ENCODE measurements around the gene DNASE2B.

Gene DNASE2B

GRCh38 chr1:84398175-84399155 lies at the start of gene DNASE2B:
DNASE2B (plus strand) TSS chr1:84398484; CDS start chr1:84398565, 81 bp downstream.
- no peak for DNase-seq

- DNase-seq: no peak
Measured at GRCh38 chr1:84348759-84349158, 49.5 kb upstream of the DNASE2B start.

- DNase-seq: no peak
Measured at GRCh38 chr1:84350104-84350503, 48.2 kb upstream of the DNASE2B start.

- DNase-seq: no peak
Measured at GRCh38 chr1:84350550-84350949, 47.7 kb upstream of the DNASE2B start.

GRCh38 chr1:84352298-84353106 lies 45.8 kb upstream of the DNASE2B start:
- no peak for DNase-seq

- DNase-seq: no peak
Measured at GRCh38 chr1:84353695-84354094, 44.6 kb upstream of the DNASE2B start.

GRCh38 chr1:84355556-84355955 lies 42.7 kb upstream of the DNASE2B start:
- no peak for DNase-seq

GRCh38 chr1:84356881-84357280 lies 41.4 kb upstream of the DNASE2B start:
- no peak for DNase-seq

GRCh38 chr1:84358695-84359094 lies 39.6 kb upstream of the DNASE2B start:
- DNase-seq: no peak

- DNase-seq: no peak
Measured at GRCh38 chr1:84360316-84360715, 38.0 kb upstream of the DNASE2B start.

GRCh38 chr1:84361796-84362195 lies 36.5 kb upstream of the DNASE2B start:
- no peak for DNase-seq

GRCh38 chr1:84363019-84363418 lies 35.3 kb upstream of the DNASE2B start:
- DNase-seq: no peak

GRCh38 chr1:84363622-84364021 lies 34.7 kb upstream of the DNASE2B start:
- DNase-seq: no peak

GRCh38 chr1:84365225-84366221 lies 32.8 kb upstream of the DNASE2B start:
- DNase-seq: no peak

GRCh38 chr1:84366786-84367185 lies 31.5 kb upstream of the DNASE2B start:
- DNase-seq: no peak

GRCh38 chr1:84367219-84367618 lies 31.1 kb upstream of the DNASE2B start:
- DNase-seq: no peak

GRCh38 chr1:84368441-84368840 lies 29.8 kb upstream of the DNASE2B start:
- no peak for DNase-seq

- no peak for DNase-seq
Measured at GRCh38 chr1:84370266-84370665, 28.0 kb upstream of the DNASE2B start.

GRCh38 chr1:84370831-84371394 lies 27.4 kb upstream of the DNASE2B start:
- no peak for DNase-seq

GRCh38 chr1:84373436-84374141 lies 24.7 kb upstream of the DNASE2B start:
- no peak for DNase-seq

GRCh38 chr1:84374991-84375696 lies 23.1 kb upstream of the DNASE2B start:
- no peak for DNase-seq
